ENCODE measurements around the gene HDDC2. TPM values are rescaled to one million over a fixed set of nuclear protein-coding genes. Genes with fewer than 3 reads are reported as not detected.

The HDDC2 gene
- total RNA-seq, 2 experiments from 2014 or later: 19.4 to 21.6 TPM

DNA sequence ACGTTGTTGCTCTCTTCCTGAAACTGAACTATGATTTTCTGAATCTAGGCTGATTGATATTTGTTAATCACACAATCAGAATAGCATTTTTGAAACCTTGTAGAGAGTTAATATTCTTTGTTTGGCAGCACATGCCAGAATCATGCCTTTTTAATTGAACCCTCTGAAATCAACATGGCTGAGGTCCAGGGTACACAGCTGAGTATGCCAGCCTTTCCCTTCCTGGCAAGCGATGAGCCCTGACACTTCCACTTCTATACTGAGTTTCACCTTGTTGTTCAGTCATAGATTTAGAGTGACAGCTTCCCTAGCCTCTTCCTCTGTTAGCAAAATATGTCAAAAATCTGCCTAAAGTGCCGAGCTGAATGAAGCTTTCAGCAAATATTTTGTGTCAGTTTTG is 6.8 kb downstream of the HDDC2 start:
- Mint-ChIP-seq H3K27me3 (no peaks in the 10 kb centered on the region), H3K4me1 (ENCODE audit: low read depth) (peaks cover 55% of the 10 kb centered on the region), H3K36me3 (ENCODE audit: low read depth) (peaks cover 96% of the 10 kb centered on the region), H3K9me3 (no peaks in the 10 kb centered on the region), H3K27ac (no peak overlapping the region), H3K4me3 (no peak overlapping the region)
- TF ChIP-seq, protein P1, sequence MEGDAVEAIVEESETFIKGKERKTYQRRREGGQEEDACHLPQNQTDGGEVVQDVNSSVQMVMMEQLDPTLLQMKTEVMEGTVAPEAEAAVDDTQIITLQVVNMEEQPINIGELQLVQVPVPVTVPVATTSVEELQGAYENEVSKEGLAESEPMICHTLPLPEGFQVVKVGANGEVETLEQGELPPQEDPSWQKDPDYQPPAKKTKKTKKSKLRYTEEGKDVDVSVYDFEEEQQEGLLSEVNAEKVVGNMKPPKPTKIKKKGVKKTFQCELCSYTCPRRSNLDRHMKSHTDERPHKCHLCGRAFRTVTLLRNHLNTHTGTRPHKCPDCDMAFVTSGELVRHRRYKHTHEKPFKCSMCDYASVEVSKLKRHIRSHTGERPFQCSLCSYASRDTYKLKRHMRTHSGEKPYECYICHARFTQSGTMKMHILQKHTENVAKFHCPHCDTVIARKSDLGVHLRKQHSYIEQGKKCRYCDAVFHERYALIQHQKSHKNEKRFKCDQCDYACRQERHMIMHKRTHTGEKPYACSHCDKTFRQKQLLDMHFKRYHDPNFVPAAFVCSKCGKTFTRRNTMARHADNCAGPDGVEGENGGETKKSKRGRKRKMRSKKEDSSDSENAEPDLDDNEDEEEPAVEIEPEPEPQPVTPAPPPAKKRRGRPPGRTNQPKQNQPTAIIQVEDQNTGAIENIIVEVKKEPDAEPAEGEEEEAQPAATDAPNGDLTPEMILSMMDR (IDR thresholded peaks at IDR 0.05): no peak
- Histone ChIP-seq H3K4me1 (ENCODE audit: insufficient read depth, low read length) (peaks cover 10% of the 10 kb centered on the region), H3K4me3 (ENCODE audit: low read length) (no peak overlapping the region), H3K36me3 (ENCODE audit: insufficient read depth, low read length) (peaks cover 63% of the 10 kb centered on the region), H3K9me3 (ENCODE audit: control insufficient read depth in 1 of 2, insufficient read depth in 1 of 2, low read length in 2 of 2) (no peaks in the 10 kb centered on the region), H3K27ac (ENCODE audit: low read depth in 1 of 2, low read length in 2 of 2) (no peak overlapping the region), H3K27me3 (ENCODE audit: control insufficient read depth in 1 of 2, insufficient read depth in 2 of 2, low read length in 2 of 2) (no peaks in the 10 kb centered on the region)
- no peak for ATAC-seq (ENCODE audit: poor library complexity)
- intact Hi-C loops (cut with DNase I, micrococcal nuclease): no loop called here
- ChIA-PET CTCF (no interaction called here), POLR2A (no interaction called here)
- no peak for DNase-seq

DNA sequence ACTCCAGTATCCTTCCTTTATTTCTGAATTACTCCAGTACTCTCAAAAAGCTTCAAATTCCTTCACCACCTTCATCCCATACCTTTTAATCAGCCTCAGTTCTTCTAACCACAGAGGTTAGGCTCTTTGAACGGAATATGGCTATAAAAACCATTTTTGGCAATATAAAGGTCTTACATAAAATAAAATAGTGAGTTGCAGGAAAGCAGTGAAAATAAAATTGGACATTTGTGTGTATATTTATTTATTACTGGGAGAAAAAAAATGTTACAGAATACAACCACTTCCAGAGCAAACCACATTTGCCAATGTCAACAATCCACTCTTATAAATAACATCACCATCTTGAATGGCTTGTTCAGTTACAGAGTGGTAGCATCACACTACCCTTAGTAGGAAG is 7.7 kb downstream of the HDDC2 start:
- H3K27ac Mint-ChIP-seq: no peak overlapping the region
- intact Hi-C loops (cut with DNase I, micrococcal nuclease): no loop called here
- Histone ChIP-seq H3K4me1 (ENCODE audit: insufficient read depth, low read length) (peaks cover 2% of the 10 kb centered on the region), H3K27ac (ENCODE audit: low read depth in 1 of 2, low read length in 2 of 2) (no peak overlapping the region), H3K4me3 (ENCODE audit: low read length) (no peak overlapping the region), H3K36me3 (ENCODE audit: insufficient read depth, low read length) (peaks cover 64% of the 10 kb centered on the region), H3K27me3 (ENCODE audit: control insufficient read depth in 1 of 2, insufficient read depth in 2 of 2, low read length in 2 of 2) (no peaks in the 10 kb centered on the region), H3K9me3 (ENCODE audit: control insufficient read depth in 1 of 2, insufficient read depth in 1 of 2, low read length in 2 of 2) (no peaks in the 10 kb centered on the region)
- TF ChIP-seq, protein P1 (IDR thresholded peaks at IDR 0.05): no peak
- no peak overlapping the region for H3K4me3 Mint-ChIP-seq
- no peak for ATAC-seq (ENCODE audit: poor library complexity)
- DNase-seq: no peak
- H3K4me1 Mint-ChIP-seq (ENCODE audit: low read depth): peaks cover 47% of the 10 kb centered on the region
- no peaks in the 10 kb centered on the region for H3K27me3 Mint-ChIP-seq
- H3K36me3 Mint-ChIP-seq (ENCODE audit: low read depth): peaks cover 94% of the 10 kb centered on the region
- CTCF ChIA-PET: no interaction called here
- POLR2A ChIA-PET: interaction anchor here (2.1 kb wide), 1 partner anchor 7 kb away, joined by 15 read pairs; the partner anchor contains the start of gene HDDC2
- H3K9me3 Mint-ChIP-seq: no peaks in the 10 kb centered on the region

DNA sequence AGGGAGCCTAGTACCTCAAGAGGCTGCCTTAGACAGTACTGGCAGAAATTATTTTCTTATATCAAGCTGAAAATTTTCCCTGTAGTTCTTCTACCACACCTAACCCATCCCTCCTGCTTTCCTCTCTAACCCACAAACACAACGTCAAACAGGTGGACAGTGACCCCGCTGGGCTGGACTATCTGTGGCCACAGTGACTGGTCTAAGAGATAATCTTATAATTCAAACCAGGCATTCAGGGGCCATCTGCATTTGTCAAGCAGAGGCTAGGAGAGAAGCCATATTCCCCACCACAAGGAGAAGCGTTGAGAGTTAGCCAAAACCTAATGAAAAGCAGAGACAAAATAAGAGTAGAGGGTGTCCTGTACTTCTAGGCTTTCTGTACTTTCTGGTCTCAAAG is 8.2 kb downstream of the HDDC2 start:
- Mint-ChIP-seq H3K27ac (no peak overlapping the region), H3K9me3 (no peaks in the 10 kb centered on the region), H3K27me3 (no peaks in the 10 kb centered on the region), H3K36me3 (ENCODE audit: low read depth) (peaks cover 89% of the 10 kb centered on the region), H3K4me1 (ENCODE audit: low read depth) (peaks cover 46% of the 10 kb centered on the region), H3K4me3 (no peak overlapping the region)
- Histone ChIP-seq H3K36me3 (ENCODE audit: insufficient read depth, low read length) (peaks cover 63% of the 10 kb centered on the region), H3K27me3 (ENCODE audit: control insufficient read depth in 1 of 2, insufficient read depth in 2 of 2, low read length in 2 of 2) (no peaks in the 10 kb centered on the region), H3K4me3 (ENCODE audit: low read length) (no peak overlapping the region), H3K9me3 (ENCODE audit: control insufficient read depth in 1 of 2, insufficient read depth in 1 of 2, low read length in 2 of 2) (no peaks in the 10 kb centered on the region), H3K27ac (ENCODE audit: low read depth in 1 of 2, low read length in 2 of 2) (no peak overlapping the region), H3K4me1 (ENCODE audit: insufficient read depth, low read length) (no peaks in the 10 kb centered on the region)
- ATAC-seq (ENCODE audit: poor library complexity): no peak
- TF ChIP-seq, protein P1 (IDR thresholded peaks at IDR 0.05): no peak
- DNase-seq: no peak
- ChIA-PET POLR2A (interaction anchor here (1.4 to 2.1 kb wide), 2 partner anchors 8 to 463 kb away, joined by 3 to 15 read pairs; partner anchors contain the start of gene HDDC2), CTCF (no interaction called here)
- intact Hi-C loops (cut with DNase I, micrococcal nuclease): no loop called here

All from CD4-positive, alpha-beta T cell (primary cell).